H1 (cell line): ENCODE measurements around the gene RHOBTB3. TPM values are rescaled to one million over a fixed set of nuclear protein-coding genes. Genes with fewer than 3 reads are reported as not detected.

ENCODE experiments used
- CTCF ChIA-PET: fragments of 300-600 bp; sonication (Branson Sonifier 250); formaldehyde crosslinking; loops from one replicate; lab custom pipeline; 2021; ENCODE audit not compliant: partially characterized antibody; lab: Charles Lee
- POLR2A ChIA-PET: fragments of 300-600 bp; sonication (Branson Sonifier 250); formaldehyde crosslinking; loops from one replicate; lab custom pipeline; 2021; ENCODE audit warnings: inconsistent platforms; ENCODE audit not compliant: partially characterized antibody; lab: Charles Lee
- DNase-seq, 2 experiments: peaks; one replicate each; pipeline versions ENCODE4 v3.0.0 to v3.0.0-alpha.2; 2010 to 2022; ENCODE audit warnings: low spot score in 2 of 2, low read depth in 1 of 2, mixed read lengths in 1 of 2
- FAIRE-seq: peaks from 2 replicates; lab custom pipeline; 2011; peaks lifted over from hg19 to GRCh38; lab: Jason Lieb, UNC
- H2AFZ ChIP-seq: 2 replicates; pipeline ENCODE4 v1.8.1; 2012; ENCODE audit warnings: low read length, inconsistent platforms
- H2AK5ac ChIP-seq: 2 replicates; pipeline ENCODE4 v1.6.1; 2013; ENCODE audit warnings: low read depth, low read length
- H2BK120ac ChIP-seq: replicated peaks from 2 replicates; pipeline ENCODE3; 2013; ENCODE audit warnings: low read depth, low read length, inconsistent platforms
- H2BK12ac ChIP-seq: 2 replicates; pipeline ENCODE4 v1.6.1; 2013; ENCODE audit warnings: low read depth, low read length
- H2BK15ac ChIP-seq: 2 replicates; pipeline ENCODE4 v1.6.1; 2013; ENCODE audit warnings: low read length
- H2BK20ac ChIP-seq: 2 replicates; pipeline ENCODE4 v1.6.1; 2013; ENCODE audit warnings: low read length
- H2BK5ac ChIP-seq: 2 replicates; pipeline ENCODE4 v1.6.1; 2013; ENCODE audit warnings: low read depth, low read length
- H3K14ac ChIP-seq: 2 replicates; pipeline ENCODE4 v1.6.1; 2013; ENCODE audit warnings: inconsistent platforms; ENCODE audit not compliant: insufficient read length
- H3K18ac ChIP-seq: 2 replicates; pipeline ENCODE4 v1.6.1; 2013; ENCODE audit warnings: low read length; ENCODE audit errors: extremely low read depth
- H3K23ac ChIP-seq: 2 replicates; pipeline ENCODE4 v1.6.1; 2013; ENCODE audit warnings: inconsistent platforms; ENCODE audit not compliant: insufficient read length
- H3K23me2 ChIP-seq: 2 replicates; pipeline ENCODE4 v1.6.1; 2013; ENCODE audit warnings: low read depth, low read length
- H3K27ac ChIP-seq: 2 replicates; pipeline ENCODE4 v1.6.1; 2011; ENCODE audit warnings: low read depth, low read length, inconsistent platforms
- H3K27me3 ChIP-seq, 4 experiments: replicated peaks in 1 of 4; 1 replicate in 1 of 4; 2 replicates in 3 of 4; pipeline versions ENCODE4 v1.6.1 to v1.8.1; 2011 to 2013; ENCODE audit warnings: low read length in 3 of 4, mild to moderate bottlenecking in 3 of 4, inconsistent platforms in 2 of 4, mixed read lengths in 2 of 4, moderate library complexity in 1 of 4; ENCODE audit not compliant: control insufficient read depth in 3 of 4, insufficient read depth in 3 of 4; ENCODE audit errors: extremely low read depth in 1 of 4
- H3K36me3 ChIP-seq, 4 experiments: 2 replicates each; pipeline versions ENCODE4 v1.6.1 to v1.8.1; 2011 to 2013; ENCODE audit warnings: mild to moderate bottlenecking in 4 of 4, low read length in 3 of 4, moderate library complexity in 2 of 4, control low read depth in 1 of 4, inconsistent platforms in 1 of 4; ENCODE audit not compliant: insufficient read depth in 4 of 4, control insufficient read depth in 2 of 4
- H3K4ac ChIP-seq: replicated peaks from 2 replicates; pipeline ENCODE3; 2013; ENCODE audit warnings: low read length, low read depth, mixed read lengths, inconsistent platforms; ENCODE audit not compliant: insufficient read length
- H3K4me1 ChIP-seq, 4 experiments: replicated peaks in 1 of 4; 1 replicate in 1 of 4; 2 replicates in 3 of 4; pipeline versions ENCODE4 v1.6.1 to v1.8.1; 2011 to 2013; ENCODE audit warnings: low read length in 3 of 4, inconsistent platforms in 2 of 4, mixed read lengths in 1 of 4; ENCODE audit not compliant: insufficient read depth in 4 of 4, control insufficient read depth in 3 of 4
- H3K4me2 ChIP-seq, 2 experiments: 2 replicates each; pipeline versions ENCODE4 v1.6.1 to v1.8.1; 2011 to 2013; ENCODE audit warnings: low read depth in 2 of 2, low read length in 2 of 2, control low read depth in 1 of 2, inconsistent platforms in 1 of 2, mild to moderate bottlenecking in 1 of 2; ENCODE audit not compliant: insufficient read depth in 1 of 2
- H3K4me3 ChIP-seq, 4 experiments: fragments of 200-600, 300-600 bp in 1 of 4; sonication (generic), shearing (Covaris generic), sonication (Bioruptor Twin) in 1 of 4; 2 replicates each; pipeline versions ENCODE4 v1.5.1 to v1.8.1; 2011 to 2016; ENCODE audit warnings: low read length in 4 of 4, low read depth in 3 of 4, control low read depth in 2 of 4, inconsistent platforms in 2 of 4, mild to moderate bottlenecking in 2 of 4, mixed read lengths in 1 of 4, moderate library complexity in 1 of 4; ENCODE audit not compliant: insufficient read depth in 2 of 4; ENCODE audit errors: extremely low read depth in 1 of 4
- H3K56ac ChIP-seq: replicated peaks from 2 replicates; pipeline ENCODE3; 2013; ENCODE audit warnings: low read depth, mild to moderate bottlenecking, mixed read lengths, low read length, inconsistent platforms; ENCODE audit not compliant: insufficient read length
- H3K79me1 ChIP-seq: 2 replicates; pipeline ENCODE4 v1.6.1; 2013; ENCODE audit warnings: low read depth, low read length, control low read depth
- H3K79me2 ChIP-seq, 2 experiments: 2 replicates each; pipeline versions ENCODE4 v1.6.1 to v1.8.1; 2012 to 2013; ENCODE audit warnings: low read length in 2 of 2, mild to moderate bottlenecking in 2 of 2, inconsistent platforms in 1 of 2; ENCODE audit not compliant: insufficient read depth in 2 of 2, control insufficient read depth in 1 of 2
- H3K9ac ChIP-seq, 4 experiments: replicated peaks in 1 of 4; 1 replicate in 1 of 4; 2 replicates in 3 of 4; pipeline versions ENCODE4 v1.6.1 to v1.8.1; 2011 to 2013; ENCODE audit warnings: low read depth in 3 of 4, low read length in 3 of 4, control low read depth in 2 of 4, mild to moderate bottlenecking in 2 of 4, moderate library complexity in 2 of 4, inconsistent platforms in 1 of 4; ENCODE audit errors: extremely low read depth in 1 of 4
- H3K9me3 ChIP-seq, 2 experiments: 2 replicates each; pipeline versions ENCODE4 v1.6.1 to v1.8.1; 2012 to 2013; ENCODE audit warnings: mild to moderate bottlenecking in 2 of 2, moderate library complexity in 2 of 2, control low read depth in 1 of 2, inconsistent platforms in 1 of 2, low read depth in 1 of 2, low read length in 1 of 2, mixed read lengths in 1 of 2; ENCODE audit not compliant: insufficient read depth in 2 of 2
- H4K20me1 ChIP-seq, 2 experiments: replicated peaks in 1 of 2; 2 replicates each; pipeline versions ENCODE3 to v1.8.1; 2011 to 2013; ENCODE audit warnings: inconsistent platforms in 2 of 2, low read length in 2 of 2, mild to moderate bottlenecking in 1 of 2; ENCODE audit not compliant: insufficient read depth in 2 of 2, control insufficient read depth in 1 of 2
- H4K5ac ChIP-seq: 2 replicates; pipeline ENCODE4 v1.6.1; 2013; ENCODE audit warnings: low read length, low read depth, mixed read lengths, inconsistent platforms; ENCODE audit not compliant: insufficient read length
- H4K8ac ChIP-seq: 2 replicates; pipeline ENCODE4 v1.8.0; 2013; ENCODE audit warnings: mild to moderate bottlenecking, moderate library complexity, low read length, inconsistent platforms; ENCODE audit not compliant: insufficient read depth; ENCODE audit errors: extremely low read depth
- H4K91ac ChIP-seq: replicated peaks from 2 replicates; pipeline ENCODE3; 2013; ENCODE audit warnings: low read length, mixed read lengths, inconsistent platforms; ENCODE audit not compliant: insufficient read length
- BACH1 ChIP-seq: IDR thresholded peaks from 2 replicates; pipeline ENCODE4 v1.6.1; 2012; ENCODE audit warnings: low read length, improper control_type of control experiment
- CBX8 ChIP-seq: fragments of 300-800, 300-1000 bp; sonication (generic); IDR thresholded peaks from 2 replicates; pipeline ENCODE4 v1.7.1; 2016; ENCODE audit warnings: low read depth, low read length, borderline replicate concordance
- CEBPB ChIP-seq: IDR thresholded peaks from 2 replicates; pipeline ENCODE4 v1.6.1; 2012; ENCODE audit warnings: low read depth, low read length
- FOSL1 ChIP-seq: IDR thresholded peaks from 2 replicates; pipeline ENCODE4 v1.6.1; 2011; ENCODE audit warnings: mild to moderate bottlenecking, low read depth, low read length, moderate library complexity; ENCODE audit not compliant: insufficient read depth
- NANOG ChIP-seq: IDR thresholded peaks from 2 replicates; pipeline ENCODE4 v1.6.1; 2011; ENCODE audit warnings: low read length, low read depth, mild to moderate bottlenecking, inconsistent platforms; ENCODE audit not compliant: insufficient read depth, poor library complexity, severe bottlenecking
- PHF8 ChIP-seq: fragments of 200-600 bp; sonication (generic); conservative IDR thresholded peaks from 2 replicates; pipeline ENCODE4 v1.7.1; 2012; ENCODE audit warnings: low read depth, mild to moderate bottlenecking, inconsistent platforms, low read length, moderate library complexity
- SAP30 ChIP-seq: fragments of 300-600 bp; sonication (generic); IDR thresholded peaks from 2 replicates; pipeline ENCODE4 v1.7.1; 2012; ENCODE audit warnings: low read length, moderate library complexity, mild to moderate bottlenecking, inconsistent platforms; ENCODE audit not compliant: insufficient read depth, insufficient replicate concordance
- SIRT6 ChIP-seq: IDR thresholded peaks from one replicate; pipeline ENCODE4 v1.7.1; 2012; ENCODE audit warnings: low read length, inconsistent platforms
- TAF1 ChIP-seq: IDR thresholded peaks from 2 replicates; pipeline ENCODE4 v1.6.1; 2011; ENCODE audit warnings: mild to moderate bottlenecking, low read depth, low read length
- TAF7 ChIP-seq: optimal IDR thresholded peaks from 2 replicates; pipeline ENCODE3; 2011; ENCODE audit warnings: low read depth, mild to moderate bottlenecking, inconsistent platforms, low read length, moderate library complexity, borderline replicate concordance
- WGBS, 2 experiments: shearing (Covaris generic) in 1 of 2; methylation state at CpG; one replicate each; pipeline versions ENCODE4 v1.1.6 to v1.1.7; 2013 to 2015; ENCODE audit warnings: low lambda C conversion rate in 2 of 2, mixed read lengths in 2 of 2, inconsistent platforms in 1 of 2, low coverage in 1 of 2, missing lambda C conversion rate in 1 of 2; ENCODE audit not compliant: insufficient replicate concordance in 2 of 2, insufficient coverage in 1 of 2, insufficient read length in 1 of 2; ENCODE audit errors: extremely low coverage in 1 of 2, missing lambda C conversion rate in 1 of 2; 5-methylcytosine and 5-hydroxymethylcytosine counted together
- polyA plus RNA-seq, 7 experiments: library from polyadenylated mRNA; depleted of rRNA in 3 of 7; stranded (reverse) in 5 of 7; unstranded in 2 of 7; fragments of >200 nt in 5 of 7; fragments of 200-250 nt in 2 of 7; gene quantifications; 1 replicate in 5 of 7; 2 replicates in 1 of 7; 4 replicates in 1 of 7; pipeline versions ENCODE4 v1.2.1 to v1.2.3, GENCODE V29; 2011 to 2013; ENCODE audit warnings: missing spikeins in 2 of 7, mixed read lengths in 2 of 7
- total RNA-seq: library from RNA; stranded (reverse); fragmentation: NEBNext Ultra II Directional; extraction: Animal tissue kit (Norgen Biotek cat#: 25700); gene quantifications from 2 replicates; pipeline ENCODE4 v1.2.1, GENCODE V29; 2021
- TF ChIP-seq, protein P1 (sequence below): IDR thresholded peaks from 2 replicates; pipeline ENCODE4 v1.6.1; 2012; ENCODE audit warnings: inconsistent platforms
- TF ChIP-seq, protein P2 (sequence below): IDR thresholded peaks from 2 replicates; pipeline ENCODE4 v1.6.1; 2011; ENCODE audit warnings: low read length, improper control_type of control experiment

RHOBTB3 gene
- total and polyA plus RNA-seq, 2 of the 8 experiments (the other 6 are each of a cell fraction or from before 2014, with no cell fraction given) = 8.2 to 17.5 TPM

DNA sequence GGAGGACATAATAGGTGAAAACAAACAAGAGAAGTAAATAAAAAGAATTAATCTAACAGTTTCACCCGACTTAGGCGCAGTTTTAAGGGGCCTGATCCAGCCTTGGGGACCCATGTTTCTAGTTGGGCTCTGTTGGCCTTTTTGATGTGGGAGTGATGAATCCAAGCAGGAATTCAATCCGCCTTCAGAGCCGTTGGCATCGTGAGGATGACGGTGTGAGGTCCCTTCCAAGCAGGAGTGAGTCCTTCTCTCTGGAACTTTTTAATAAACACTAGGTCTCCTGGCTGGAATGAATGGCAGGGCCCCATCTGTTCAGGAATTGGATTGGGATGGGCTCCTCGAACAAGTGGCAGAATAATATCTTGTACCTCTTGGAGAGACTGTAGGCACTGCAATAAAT, 22.3 kb upstream of the RHOBTB3 start:
- Histone ChIP-seq H3K36me3 (no peaks in the 10 kb centered on the region), H3K18ac (no peak overlapping the region), H3K9me3 (no peaks in the 10 kb centered on the region), H2BK5ac (no peak overlapping the region), H2AK5ac (no peak overlapping the region), H4K20me1 (no peaks in the 10 kb centered on the region), H3K23me2 (peaks cover 9% of the 10 kb centered on the region), H3K4me2 (no peak overlapping the region), H3K14ac (no peak overlapping the region), H3K4me1 (peaks cover 2 to 10% (median 5%) of the 10 kb centered on the region in 4 experiments; a peak in 3 of 7 replicates), H3K79me1 (no peaks in the 10 kb centered on the region), H3K27me3 (peaks cover 0 to 11% (median 9%) of the 10 kb centered on the region in 4 experiments; a peak in 6 of 7 replicates), H3K4ac (no peak overlapping the region), H4K91ac (no peak overlapping the region), H3K79me2 (no peaks in the 10 kb centered on the region), H3K27ac (no peak overlapping the region), H2BK20ac (no peak overlapping the region), H2BK120ac (no peak overlapping the region), H2BK12ac (no peak overlapping the region), H4K8ac (no peak overlapping the region), H3K4me3 (no peak overlapping the region), H2BK15ac (no peak overlapping the region), H3K23ac (no peak overlapping the region), H3K9ac (no peak overlapping the region), H2AFZ (no peak overlapping the region), H3K56ac (no peak overlapping the region), H4K5ac (no peak overlapping the region)
- 80% methylated on average over 7 of the region's 7 CpGs; no CpG with 5 or more reads in 1 of the 2 experiments for WGBS, 2 experiments
- DNase-seq (no peak), FAIRE-seq (no peak)
- CTCF ChIA-PET = interaction anchor here (1.8 kb wide), 1 partner anchor 62 kb away, joined by 6 read pairs; the partner anchor contains the start of gene RFESD
- POLR2A ChIA-PET = interaction anchor here (4.3 kb wide), 1 partner anchor 23 kb away, joined by 24 read pairs; the partner anchor contains the start of gene RHOBTB3
- TF ChIP-seq TAF7 (no peak), TAF1 (no peak), CBX8 (no peak), SAP30 (no peak), CEBPB (no peak), NANOG (no peak), FOSL1 (no peak), SIRT6 (no peak), PHF8 (no peak), BACH1 (no peak)
- TF ChIP-seq, protein P1, sequence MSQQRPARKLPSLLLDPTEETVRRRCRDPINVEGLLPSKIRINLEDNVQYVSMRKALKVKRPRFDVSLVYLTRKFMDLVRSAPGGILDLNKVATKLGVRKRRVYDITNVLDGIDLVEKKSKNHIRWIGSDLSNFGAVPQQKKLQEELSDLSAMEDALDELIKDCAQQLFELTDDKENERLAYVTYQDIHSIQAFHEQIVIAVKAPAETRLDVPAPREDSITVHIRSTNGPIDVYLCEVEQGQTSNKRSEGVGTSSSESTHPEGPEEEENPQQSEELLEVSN = no peak
- TF ChIP-seq, protein P2, sequence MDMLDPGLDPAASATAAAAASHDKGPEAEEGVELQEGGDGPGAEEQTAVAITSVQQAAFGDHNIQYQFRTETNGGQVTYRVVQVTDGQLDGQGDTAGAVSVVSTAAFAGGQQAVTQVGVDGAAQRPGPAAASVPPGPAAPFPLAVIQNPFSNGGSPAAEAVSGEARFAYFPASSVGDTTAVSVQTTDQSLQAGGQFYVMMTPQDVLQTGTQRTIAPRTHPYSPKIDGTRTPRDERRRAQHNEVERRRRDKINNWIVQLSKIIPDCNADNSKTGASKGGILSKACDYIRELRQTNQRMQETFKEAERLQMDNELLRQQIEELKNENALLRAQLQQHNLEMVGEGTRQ = no peak
